ENCODE measurements around the gene AQP9. TPM values are rescaled to one million over a fixed set of nuclear protein-coding genes. Genes with fewer than 3 reads are reported as not detected.
A peak's percentile ranks its signal among the peaks of the same experiment; 100 is the strongest.
"Not testable (repeated sequence)": the region's sequence is repeated elsewhere in the genome, so short reads cannot be mapped to it uniquely, and the experiment has no call there.

AQP9 gene
- polyA plus RNA-seq, 1 experiment = not detected

GRCh38 chr15:58182460-58183163 lies 44.4 kb downstream of the AQP9 start:
- TF ChIP-seq CTCF (IDR thresholded peaks at IDR 0.05; ENCODE audit: low read depth, low read length) = peak; percentile 87
- DNase-seq (ENCODE audit: low read depth, low spot score) = peak; percentile 20
- ChIA-PET CTCF (interaction anchor here (0.5 to 3.7 kb wide), 27 partner anchors 9 to 622 kb away, joined by 3 to 31 read pairs (median 4); partner anchors contain the start of gene ALDH1A2), POLR2A (no interaction called here)
- Histone ChIP-seq H3K9me3 (ENCODE audit: control insufficient read depth, insufficient read depth, low read length) (no peaks in the 10 kb centered on the region), H3K27me3 (ENCODE audit: control insufficient read depth, insufficient read depth, low read length) (peaks cover 22% of the 10 kb centered on the region), H3K27ac (ENCODE audit: low read depth, low read length) (no peak overlapping the region), H3K4me3 (ENCODE audit: low read depth, low read length) (no peak overlapping the region)

GRCh38 chr15:58185439-58185838 lies 47.3 kb downstream of the AQP9 start:
- ChIA-PET POLR2A (no interaction called here), CTCF (interaction anchor here (1.5 to 3.7 kb wide), 2 partner anchors 9 to 325 kb away, joined by 3 to 17 read pairs; no protein-coding TSS in a partner anchor)
- no peak overlapping the region for H3K27ac ChIP-seq (ENCODE audit: low read depth, low read length)
- no peak overlapping the region for H3K4me3 ChIP-seq (ENCODE audit: low read depth, low read length)
- no peak for TF ChIP-seq CTCF (IDR thresholded peaks at IDR 0.05; ENCODE audit: low read depth, low read length)
- peaks cover 30% of the 10 kb centered on the region for H3K27me3 ChIP-seq (ENCODE audit: control insufficient read depth, insufficient read depth, low read length)
- DNase-seq (ENCODE audit: low read depth, low spot score) = no peak
- no peaks in the 10 kb centered on the region for H3K9me3 ChIP-seq (ENCODE audit: control insufficient read depth, insufficient read depth, low read length)

GRCh38 chr15:58189148-58189811 lies 51.1 kb downstream of the AQP9 start:
- Histone ChIP-seq H3K9me3 (ENCODE audit: control insufficient read depth, insufficient read depth, low read length) (no peaks in the 10 kb centered on the region), H3K27me3 (ENCODE audit: control insufficient read depth, insufficient read depth, low read length) (peaks cover 25% of the 10 kb centered on the region), H3K27ac (ENCODE audit: low read depth, low read length) (no peak overlapping the region), H3K4me3 (ENCODE audit: low read depth, low read length) (no peak overlapping the region)
- CTCF ChIA-PET = no interaction called here
- no peak for TF ChIP-seq CTCF (IDR thresholded peaks at IDR 0.05; ENCODE audit: low read depth, low read length)
- DNase-seq (ENCODE audit: low read depth, low spot score) = no peak
- POLR2A ChIA-PET = no interaction called here

- no peak overlapping the region for H3K4me3 ChIP-seq (ENCODE audit: low read depth, low read length)
- CTCF ChIA-PET = no interaction called here
Measured at GRCh38 chr15:58190419-58190818, 52.2 kb downstream of the AQP9 start.

GRCh38 chr15:58193636-58194035 lies 55.5 kb downstream of the AQP9 start:
- H3K27me3 ChIP-seq (ENCODE audit: control insufficient read depth, insufficient read depth, low read length); H3K27ac ChIP-seq (ENCODE audit: low read depth, low read length); H3K4me3 ChIP-seq (ENCODE audit: low read depth, low read length); POLR2A ChIA-PET; H3K9me3 ChIP-seq (ENCODE audit: control insufficient read depth, insufficient read depth, low read length); DNase-seq (ENCODE audit: low read depth, low spot score); CTCF ChIA-PET: not testable (repeated sequence)

More at GRCh38 chr15:58190419-58190818, 52.2 kb downstream of the AQP9 start:
- no peak for TF ChIP-seq CTCF (IDR thresholded peaks at IDR 0.05; ENCODE audit: low read depth, low read length)
- no peak overlapping the region for H3K27ac ChIP-seq (ENCODE audit: low read depth, low read length)
- H3K9me3 ChIP-seq (ENCODE audit: control insufficient read depth, insufficient read depth, low read length) = no peaks in the 10 kb centered on the region
- no peak for DNase-seq (ENCODE audit: low read depth, low spot score)
- POLR2A ChIA-PET = no interaction called here
- H3K27me3 ChIP-seq (ENCODE audit: control insufficient read depth, insufficient read depth, low read length) = peaks cover 16% of the 10 kb centered on the region

All from AG04450 (cell line).